ENCODE measurements around the gene PCDH17.

The PCDH17 gene, protein sequence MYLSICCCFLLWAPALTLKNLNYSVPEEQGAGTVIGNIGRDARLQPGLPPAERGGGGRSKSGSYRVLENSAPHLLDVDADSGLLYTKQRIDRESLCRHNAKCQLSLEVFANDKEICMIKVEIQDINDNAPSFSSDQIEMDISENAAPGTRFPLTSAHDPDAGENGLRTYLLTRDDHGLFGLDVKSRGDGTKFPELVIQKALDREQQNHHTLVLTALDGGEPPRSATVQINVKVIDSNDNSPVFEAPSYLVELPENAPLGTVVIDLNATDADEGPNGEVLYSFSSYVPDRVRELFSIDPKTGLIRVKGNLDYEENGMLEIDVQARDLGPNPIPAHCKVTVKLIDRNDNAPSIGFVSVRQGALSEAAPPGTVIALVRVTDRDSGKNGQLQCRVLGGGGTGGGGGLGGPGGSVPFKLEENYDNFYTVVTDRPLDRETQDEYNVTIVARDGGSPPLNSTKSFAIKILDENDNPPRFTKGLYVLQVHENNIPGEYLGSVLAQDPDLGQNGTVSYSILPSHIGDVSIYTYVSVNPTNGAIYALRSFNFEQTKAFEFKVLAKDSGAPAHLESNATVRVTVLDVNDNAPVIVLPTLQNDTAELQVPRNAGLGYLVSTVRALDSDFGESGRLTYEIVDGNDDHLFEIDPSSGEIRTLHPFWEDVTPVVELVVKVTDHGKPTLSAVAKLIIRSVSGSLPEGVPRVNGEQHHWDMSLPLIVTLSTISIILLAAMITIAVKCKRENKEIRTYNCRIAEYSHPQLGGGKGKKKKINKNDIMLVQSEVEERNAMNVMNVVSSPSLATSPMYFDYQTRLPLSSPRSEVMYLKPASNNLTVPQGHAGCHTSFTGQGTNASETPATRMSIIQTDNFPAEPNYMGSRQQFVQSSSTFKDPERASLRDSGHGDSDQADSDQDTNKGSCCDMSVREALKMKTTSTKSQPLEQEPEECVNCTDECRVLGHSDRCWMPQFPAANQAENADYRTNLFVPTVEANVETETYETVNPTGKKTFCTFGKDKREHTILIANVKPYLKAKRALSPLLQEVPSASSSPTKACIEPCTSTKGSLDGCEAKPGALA (N-terminal part only)

DNA sequence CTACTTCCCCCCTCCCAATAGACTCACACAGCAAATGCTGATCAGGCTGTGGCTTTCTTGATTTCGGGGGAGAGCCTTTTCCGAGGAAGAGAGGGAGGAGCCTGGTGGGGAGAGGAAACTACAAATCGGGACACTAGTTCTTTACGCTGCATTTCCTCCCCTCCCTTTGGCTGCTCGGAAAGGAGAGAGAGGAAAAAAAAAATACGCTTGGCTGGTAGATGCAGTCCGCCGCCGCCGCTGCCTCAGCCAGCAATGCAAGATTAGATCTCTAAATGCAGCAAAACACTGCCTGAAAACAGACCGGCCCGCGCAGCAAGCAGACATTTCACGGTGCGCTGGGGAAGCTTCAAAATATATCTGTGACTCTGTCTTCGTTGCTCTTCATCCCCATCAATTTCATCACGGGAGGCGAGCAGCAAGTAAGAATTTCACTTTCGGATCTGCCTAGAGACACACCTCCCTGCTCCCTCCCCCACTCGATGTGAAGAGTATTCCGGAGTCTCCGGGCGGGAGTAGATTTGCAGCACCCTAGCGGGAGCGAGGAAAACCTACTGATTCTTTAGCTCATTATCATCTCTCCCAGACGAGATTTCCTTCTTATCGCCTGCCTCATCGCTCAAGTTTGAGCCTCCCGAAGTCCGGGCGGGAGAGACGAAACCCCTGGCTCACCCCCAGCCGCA lies at the start of gene PCDH17:
PCDH17 (plus strand) TSS at position 149 of the 680 bp plus-strand sequence. CDS start 803 bp downstream, outside the sequence.
- peak within 1 kb of the TSS; percentile 69 to 86 for H3K4me3 ChIP-seq (ENCODE audit: low read depth in 1 of 2, low read length in 2 of 2)
- no peaks in the 10 kb centered on the region for H3K36me3 ChIP-seq (ENCODE audit: control insufficient read depth in 1 of 2, insufficient read depth in 2 of 2, low read length in 2 of 2)
- H3K4me1 ChIP-seq (ENCODE audit: control insufficient read depth in 1 of 2, insufficient read depth in 2 of 2, low read length in 2 of 2): peaks cover 0 to 43% of the 10 kb centered on the region in 2 donors
- no peaks in the 10 kb centered on the region for H3K9me3 ChIP-seq (ENCODE audit: control insufficient read depth in 1 of 2, low read length in 2 of 2)
- H3K27me3 ChIP-seq (ENCODE audit: low read depth, low read length): peaks cover 46% of the 10 kb centered on the region
- no peak within 1 kb of the TSS for H3K27ac ChIP-seq (ENCODE audit: low read length)

DNA sequence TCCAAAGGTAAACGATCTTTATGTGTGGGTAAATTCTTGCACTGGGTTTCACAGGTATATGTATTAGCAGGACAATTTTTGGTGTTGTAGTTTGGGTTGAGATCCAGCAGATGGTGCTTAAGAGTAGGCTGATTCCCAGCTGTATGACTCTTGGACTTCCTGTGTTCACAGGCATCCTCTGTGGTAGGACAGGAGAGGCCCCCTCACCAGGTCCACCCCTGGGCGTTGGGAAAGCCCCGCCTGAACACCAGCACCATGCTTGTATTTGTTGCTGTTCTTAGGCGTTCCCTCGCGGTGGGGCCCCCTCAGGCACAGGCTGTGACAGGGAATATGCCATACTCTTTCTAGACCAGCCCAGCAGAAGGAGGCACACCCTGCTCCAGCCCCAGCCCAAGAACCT lies 49.5 kb upstream of the PCDH17 start:
- Histone ChIP-seq H3K36me3 (ENCODE audit: control insufficient read depth in 1 of 2, insufficient read depth in 2 of 2, low read length in 2 of 2) (no peaks in the 10 kb centered on the region), H3K27ac (ENCODE audit: low read length) (no peak overlapping the region), H3K4me1 (ENCODE audit: control insufficient read depth in 1 of 2, insufficient read depth in 2 of 2, low read length in 2 of 2) (no peaks in the 10 kb centered on the region), H3K27me3 (ENCODE audit: low read depth, low read length) (no peaks in the 10 kb centered on the region), H3K4me3 (ENCODE audit: low read depth in 1 of 2, low read length in 2 of 2) (no peak overlapping the region), H3K9me3 (ENCODE audit: control insufficient read depth in 1 of 2, low read length in 2 of 2) (no peaks in the 10 kb centered on the region)

DNA sequence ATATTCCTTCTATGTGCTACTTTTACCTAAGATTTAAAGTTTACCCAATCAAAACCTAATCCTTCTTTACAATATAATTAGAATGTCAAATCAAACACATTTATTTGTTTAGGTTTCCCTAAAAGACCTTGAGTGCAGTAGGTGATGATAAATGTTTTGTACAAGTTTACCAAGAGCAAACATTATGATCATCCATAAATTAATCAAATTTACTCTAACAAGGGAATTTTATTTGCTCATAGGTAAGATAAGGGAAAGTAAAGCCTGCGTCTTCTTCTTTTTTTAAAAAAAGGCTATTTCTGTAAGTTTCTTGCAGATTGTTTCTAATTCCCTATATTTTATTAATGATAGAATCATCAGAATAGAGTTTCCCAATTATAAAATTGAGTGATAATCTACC lies 48.0 kb upstream of the PCDH17 start:
- Histone ChIP-seq H3K27me3 (ENCODE audit: low read depth, low read length) (no peaks in the 10 kb centered on the region), H3K4me1 (ENCODE audit: control insufficient read depth in 1 of 2, insufficient read depth in 2 of 2, low read length in 2 of 2) (no peaks in the 10 kb centered on the region), H3K27ac (ENCODE audit: low read length) (no peak overlapping the region), H3K9me3 (ENCODE audit: control insufficient read depth in 1 of 2, low read length in 2 of 2) (no peaks in the 10 kb centered on the region), H3K36me3 (ENCODE audit: control insufficient read depth in 1 of 2, insufficient read depth in 2 of 2, low read length in 2 of 2) (no peaks in the 10 kb centered on the region), H3K4me3 (ENCODE audit: low read depth in 1 of 2, low read length in 2 of 2) (no peak overlapping the region)

DNA sequence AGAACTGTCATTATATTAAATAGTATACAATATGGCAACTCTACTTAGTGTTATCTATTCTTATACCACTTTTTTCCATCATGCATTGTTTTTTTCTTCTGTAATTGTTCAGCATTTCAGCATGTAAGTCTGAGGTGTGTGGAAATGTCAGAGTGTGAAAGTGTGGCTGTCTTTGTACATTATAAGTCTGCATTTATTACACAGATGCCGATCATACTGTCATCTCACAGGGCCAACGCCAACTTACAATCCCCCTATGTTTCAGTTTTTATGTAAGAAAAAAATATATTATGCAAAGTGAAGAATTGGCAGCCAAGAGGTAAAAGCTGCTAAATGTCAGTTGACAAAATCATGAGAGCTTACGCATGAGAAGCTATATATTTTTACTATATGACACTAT lies 42.9 kb upstream of the PCDH17 start:
- no peak overlapping the region for H3K4me3 ChIP-seq (ENCODE audit: low read depth in 1 of 2, low read length in 2 of 2)
- no peaks in the 10 kb centered on the region for H3K4me1 ChIP-seq (ENCODE audit: control insufficient read depth in 1 of 2, insufficient read depth in 2 of 2, low read length in 2 of 2)
- H3K36me3 ChIP-seq (ENCODE audit: control insufficient read depth in 1 of 2, insufficient read depth in 2 of 2, low read length in 2 of 2): no peaks in the 10 kb centered on the region
- H3K27ac ChIP-seq (ENCODE audit: low read length): no peak overlapping the region
- no peaks in the 10 kb centered on the region for H3K27me3 ChIP-seq (ENCODE audit: low read depth, low read length)
- no peaks in the 10 kb centered on the region for H3K9me3 ChIP-seq (ENCODE audit: control insufficient read depth in 1 of 2, low read length in 2 of 2)

DNA sequence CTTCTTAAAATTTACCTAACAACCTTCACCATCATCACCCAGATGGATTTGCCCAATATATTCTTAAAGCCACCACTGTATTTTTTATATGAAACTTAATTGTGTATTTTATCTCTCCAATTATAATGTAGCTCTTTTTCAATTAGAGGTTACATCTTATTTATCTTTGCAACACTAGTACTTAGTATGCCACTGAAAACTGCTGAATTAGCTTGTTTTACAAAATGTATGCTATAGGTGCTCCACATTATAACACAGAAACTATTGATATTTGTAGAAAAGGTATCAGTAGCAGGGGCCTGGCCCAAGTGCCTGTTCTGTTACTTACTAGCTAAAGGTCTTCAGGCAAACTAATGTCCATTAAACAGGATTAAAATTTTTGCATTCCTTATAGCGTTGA lies 35.8 kb upstream of the PCDH17 start:
- Histone ChIP-seq H3K4me1 (ENCODE audit: control insufficient read depth in 1 of 2, insufficient read depth in 2 of 2, low read length in 2 of 2) (no peaks in the 10 kb centered on the region), H3K9me3 (ENCODE audit: control insufficient read depth in 1 of 2, low read length in 2 of 2) (no peaks in the 10 kb centered on the region), H3K27ac (ENCODE audit: low read length) (no peak overlapping the region), H3K27me3 (ENCODE audit: low read depth, low read length) (no peaks in the 10 kb centered on the region), H3K36me3 (ENCODE audit: control insufficient read depth in 1 of 2, insufficient read depth in 2 of 2, low read length in 2 of 2) (no peaks in the 10 kb centered on the region), H3K4me3 (ENCODE audit: low read depth in 1 of 2, low read length in 2 of 2) (no peak overlapping the region)

DNA sequence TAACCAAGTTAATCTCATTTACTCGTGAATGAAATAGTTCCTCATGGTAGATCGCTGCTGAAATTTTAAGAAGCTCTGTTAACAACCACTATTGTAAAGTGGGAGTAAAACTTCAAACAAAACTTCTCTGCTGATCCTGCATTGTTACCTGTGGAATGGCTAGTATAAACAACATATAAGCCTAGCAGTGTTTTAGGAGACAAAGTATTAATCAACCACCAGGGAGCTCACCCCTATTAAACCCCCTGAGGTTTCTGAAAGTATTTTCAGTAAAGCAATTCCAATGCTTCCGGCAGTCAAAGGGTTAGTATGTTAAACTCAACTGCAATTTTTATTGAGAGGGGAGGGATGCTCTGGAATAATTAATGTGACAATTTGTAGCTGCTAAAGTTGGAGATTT lies 30.0 kb upstream of the PCDH17 start:
- H3K36me3 ChIP-seq (ENCODE audit: control insufficient read depth in 1 of 2, insufficient read depth in 2 of 2, low read length in 2 of 2): no peaks in the 10 kb centered on the region
- no peak overlapping the region for H3K4me3 ChIP-seq (ENCODE audit: low read depth in 1 of 2, low read length in 2 of 2)
- H3K4me1 ChIP-seq (ENCODE audit: control insufficient read depth in 1 of 2, insufficient read depth in 2 of 2, low read length in 2 of 2): no peaks in the 10 kb centered on the region
- H3K27ac ChIP-seq (ENCODE audit: low read length): no peak overlapping the region
- no peaks in the 10 kb centered on the region for H3K27me3 ChIP-seq (ENCODE audit: low read depth, low read length)
- no peaks in the 10 kb centered on the region for H3K9me3 ChIP-seq (ENCODE audit: control insufficient read depth in 1 of 2, low read length in 2 of 2)

DNA sequence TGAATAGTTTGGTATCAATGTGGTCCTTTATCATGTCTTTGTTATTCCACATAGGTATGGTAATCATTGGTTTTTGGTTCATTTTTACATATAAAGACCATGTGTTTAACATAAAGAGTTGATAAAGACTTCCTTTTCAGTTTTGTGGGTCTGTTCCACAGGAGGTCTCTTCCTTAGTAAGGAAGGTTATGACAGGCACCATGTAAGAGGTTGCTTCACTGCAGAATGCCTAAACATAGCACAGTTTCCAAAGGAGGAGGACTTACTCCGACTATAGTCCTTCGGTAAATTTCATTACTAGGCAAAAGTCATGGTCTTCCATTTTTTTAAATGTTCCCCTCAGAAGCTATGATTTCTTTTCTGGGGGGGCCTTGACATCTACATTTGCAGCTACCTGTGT lies 27.1 kb upstream of the PCDH17 start:
- Histone ChIP-seq H3K36me3 (ENCODE audit: control insufficient read depth in 1 of 2, insufficient read depth in 2 of 2, low read length in 2 of 2) (no peaks in the 10 kb centered on the region), H3K4me3 (ENCODE audit: low read depth in 1 of 2, low read length in 2 of 2) (no peak overlapping the region), H3K9me3 (ENCODE audit: control insufficient read depth in 1 of 2, low read length in 2 of 2) (no peaks in the 10 kb centered on the region), H3K27me3 (ENCODE audit: low read depth, low read length) (no peaks in the 10 kb centered on the region), H3K4me1 (ENCODE audit: control insufficient read depth in 1 of 2, insufficient read depth in 2 of 2, low read length in 2 of 2) (no peaks in the 10 kb centered on the region), H3K27ac (ENCODE audit: low read length) (no peak overlapping the region)

DNA sequence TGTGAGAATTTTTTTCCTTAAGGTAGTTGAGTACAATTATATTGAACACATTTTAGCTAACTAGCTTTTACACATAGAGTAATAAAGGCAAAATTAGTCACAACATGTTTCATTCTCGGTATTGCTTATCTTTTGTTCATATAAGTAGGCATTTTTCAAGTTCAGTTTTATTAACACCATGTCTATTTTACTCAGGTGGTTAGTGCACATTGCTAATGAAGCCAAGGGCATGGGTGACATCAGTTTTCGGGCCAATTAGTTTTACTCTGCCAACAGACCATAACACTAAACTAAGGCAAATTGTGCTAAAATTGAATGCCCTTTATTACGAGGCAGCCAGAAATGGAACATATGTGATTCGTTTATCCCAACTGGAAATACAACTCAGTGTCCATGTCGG lies 19.6 kb upstream of the PCDH17 start:
- Histone ChIP-seq H3K4me3 (ENCODE audit: low read depth in 1 of 2, low read length in 2 of 2) (no peak overlapping the region), H3K4me1 (ENCODE audit: control insufficient read depth in 1 of 2, insufficient read depth in 2 of 2, low read length in 2 of 2) (no peaks in the 10 kb centered on the region), H3K27me3 (ENCODE audit: low read depth, low read length) (no peaks in the 10 kb centered on the region), H3K9me3 (ENCODE audit: control insufficient read depth in 1 of 2, low read length in 2 of 2) (no peaks in the 10 kb centered on the region), H3K27ac (ENCODE audit: low read length) (no peak overlapping the region), H3K36me3 (ENCODE audit: control insufficient read depth in 1 of 2, insufficient read depth in 2 of 2, low read length in 2 of 2) (no peaks in the 10 kb centered on the region)

DNA sequence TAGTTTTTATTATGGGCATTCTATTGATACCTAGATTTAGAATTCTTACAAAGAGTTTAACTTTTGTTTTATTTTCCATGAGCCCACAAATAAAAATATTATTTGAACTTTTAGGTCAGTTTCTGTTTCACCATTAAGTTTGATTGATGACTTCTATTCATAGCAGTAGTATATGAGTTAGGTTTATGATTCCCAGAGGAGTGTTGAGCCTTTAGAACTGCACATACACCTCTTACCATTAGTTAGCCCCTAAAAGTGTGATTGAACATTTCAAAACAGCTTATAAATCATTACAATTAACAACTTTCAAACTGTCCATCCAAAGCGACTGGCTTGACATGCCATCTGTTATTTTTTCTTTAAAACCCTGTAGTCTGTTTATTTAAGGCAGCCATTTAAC lies 19.0 kb upstream of the PCDH17 start:
- no peaks in the 10 kb centered on the region for H3K27me3 ChIP-seq (ENCODE audit: low read depth, low read length)
- H3K36me3 ChIP-seq (ENCODE audit: control insufficient read depth in 1 of 2, insufficient read depth in 2 of 2, low read length in 2 of 2): no peaks in the 10 kb centered on the region

DNA sequence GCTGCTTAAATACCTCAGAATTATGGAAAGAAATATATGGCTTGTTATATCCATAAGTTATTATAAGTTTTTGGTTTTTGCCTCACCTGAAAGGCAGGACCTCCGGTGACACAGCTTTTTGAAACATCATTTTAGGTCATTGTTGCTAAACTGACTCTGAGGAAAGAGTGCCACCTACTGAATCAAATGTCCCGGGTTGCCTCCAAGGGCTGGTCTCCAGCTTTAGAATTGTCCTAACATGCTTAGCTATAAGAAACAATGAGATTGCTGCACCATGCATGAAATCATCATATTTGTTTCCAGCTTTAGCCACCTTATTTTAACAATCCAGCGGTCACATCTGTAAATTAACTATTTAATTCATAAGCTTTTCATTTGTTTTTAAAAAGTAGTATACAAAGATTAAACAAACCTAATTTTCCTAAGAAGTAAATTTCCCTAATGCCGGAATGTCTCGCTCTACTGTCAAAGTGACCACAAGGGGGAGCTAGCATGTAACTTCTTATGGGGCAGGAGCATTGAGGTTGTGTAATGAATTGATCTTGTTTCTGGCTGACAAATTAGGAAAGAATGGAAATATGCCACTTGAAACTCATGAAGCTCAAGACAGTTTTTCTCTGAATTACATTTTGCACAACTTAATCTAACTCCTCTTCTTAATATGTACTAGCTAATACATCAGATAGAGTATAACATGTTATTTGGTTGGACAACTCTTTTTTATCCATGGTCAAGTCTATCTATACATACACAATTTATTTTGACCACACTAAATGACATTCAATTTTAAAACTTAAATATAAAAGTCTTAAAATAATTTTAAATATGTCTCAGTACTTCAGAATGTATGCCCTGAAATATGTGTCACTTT lies 6.7 kb upstream of the PCDH17 start:
- H3K27me3 ChIP-seq (ENCODE audit: low read depth, low read length): peaks cover 12% of the 10 kb centered on the region

More for the DNA sequence above, 19.0 kb upstream of the PCDH17 start:
- no peak overlapping the region for H3K27ac ChIP-seq (ENCODE audit: low read length)
- no peaks in the 10 kb centered on the region for H3K9me3 ChIP-seq (ENCODE audit: control insufficient read depth in 1 of 2, low read length in 2 of 2)
- no peaks in the 10 kb centered on the region for H3K4me1 ChIP-seq (ENCODE audit: control insufficient read depth in 1 of 2, insufficient read depth in 2 of 2, low read length in 2 of 2)
- no peak overlapping the region for H3K4me3 ChIP-seq (ENCODE audit: low read depth in 1 of 2, low read length in 2 of 2)

More for the DNA sequence above, 6.7 kb upstream of the PCDH17 start:
- H3K9me3 ChIP-seq (ENCODE audit: control insufficient read depth in 1 of 2, low read length in 2 of 2): no peaks in the 10 kb centered on the region
- no peaks in the 10 kb centered on the region for H3K36me3 ChIP-seq (ENCODE audit: control insufficient read depth in 1 of 2, insufficient read depth in 2 of 2, low read length in 2 of 2)
- H3K4me3 ChIP-seq (ENCODE audit: low read depth in 1 of 2, low read length in 2 of 2): no peak overlapping the region
- peaks cover 0 to 10% of the 10 kb centered on the region in 2 donors for H3K4me1 ChIP-seq (ENCODE audit: control insufficient read depth in 1 of 2, insufficient read depth in 2 of 2, low read length in 2 of 2)
- H3K27ac ChIP-seq (ENCODE audit: low read length): no peak overlapping the region

Measured in muscle layer of duodenum (tissue), 2 donors.